Spleen (tissue), 11 donors: ENCODE results near the gene MED12L. TPM values are rescaled to one million over a fixed set of nuclear protein-coding genes. Genes with fewer than 3 reads are reported as not detected.

Experiments
- DNase-seq: peaks from one replicate; pipeline ENCODE4 v3.0.0-alpha.2; 2020
- H3K27ac ChIP-seq, 8 donors: fragments of 200-600 bp; sonication (generic) in 7 of 8; 1 replicate in 4 of 8; 2 replicates in 4 of 8; pipeline versions ENCODE4 v1.5.0 to v1.8.0; 2016 to 2021; ENCODE audit warnings: inconsistent platforms in 4 of 8, mild to moderate bottlenecking in 4 of 8, moderate library complexity in 1 of 8
- H3K27me3 ChIP-seq, 7 donors: fragments of 200-600 bp; sonication (generic) in 6 of 7; replicated peaks in 1 of 7; 1 replicate in 4 of 7; 2 replicates in 3 of 7; pipeline versions ENCODE4 v1.5.0 to v1.8.0; 2016 to 2021; ENCODE audit warnings: inconsistent platforms in 3 of 7, mild to moderate bottlenecking in 1 of 7
- H3K36me3 ChIP-seq, 6 donors: fragments of 200-600 bp; sonication (generic) in 5 of 6; 1 replicate in 4 of 6; 2 replicates in 2 of 6; pipeline versions ENCODE4 v1.5.0 to v1.8.0; 2016 to 2021; ENCODE audit warnings: inconsistent platforms in 2 of 6
- H3K4me1 ChIP-seq, 6 donors: fragments of 200-600 bp; sonication (generic) in 5 of 6; 1 replicate in 3 of 6; 2 replicates in 3 of 6; pipeline versions ENCODE4 v1.5.0 to v1.8.0; 2016 to 2021; ENCODE audit warnings: inconsistent platforms in 3 of 6
- H3K4me3 ChIP-seq, 8 donors: fragments of 200-600 bp; sonication (generic) in 7 of 8; 1 replicate in 4 of 8; 2 replicates in 4 of 8; pipeline versions ENCODE4 v1.5.0 to v1.8.0; 2016 to 2021; ENCODE audit warnings: inconsistent platforms in 4 of 8, mild to moderate bottlenecking in 4 of 8, moderate library complexity in 2 of 8
- H3K9me3 ChIP-seq, 8 donors: fragments of 200-600 bp; sonication (generic) in 7 of 8; 1 replicate in 4 of 8; 2 replicates in 4 of 8; pipeline versions ENCODE4 v1.5.0 to v1.8.0; 2016 to 2021; ENCODE audit warnings: inconsistent platforms in 4 of 8
- POLR2A ChIP-seq, 3 donors: fragments of 450-650 bp; IDR thresholded peaks; one replicate each; pipeline ENCODE4 v1.5.1; 2017; ENCODE audit warnings: antibody characterized with exemption in 3 of 3, mild to moderate bottlenecking in 1 of 3
- POLR2AphosphoS5 ChIP-seq, 3 donors: sonication (generic); formaldehyde crosslinking; IDR thresholded peaks; one replicate each; pipeline ENCODE4 v1.5.1; 2017; ENCODE audit warnings: antibody characterized with exemption in 3 of 3
- WGBS, 5 donors: extraction: QIAGEN DNeasy Blood & Tissue Kit in 3 of 5; methylation state at CpG; one replicate each; pipeline versions ENCODE4 v1.1.5 to v1.1.7; 2013 to 2018; 5-methylcytosine and 5-hydroxymethylcytosine counted together
- intact Hi-C: fragments of 100-400 bp; cut with DNase I; formaldehyde crosslinking; loops from one replicate; pipeline ENCODE4 v1.15.0; 2023; ENCODE audit warnings: low total_unique reads
- polyA plus RNA-seq, 3 donors: library from polyadenylated mRNA; stranded (reverse); fragments of 200-250 nt; gene quantifications; one replicate each; pipeline ENCODE4 v1.2.1, GENCODE V29; 2013
- total RNA-seq, 7 donors: library from RNA; depleted of rRNA in 3 of 7; stranded (reverse); fragments of >200 nt in 3 of 7; fragmentation: NEBNext Ultra II Directional in 4 of 7; extraction: Animal tissue kit (Norgen Biotek cat#: 25700) in 4 of 7; gene quantifications; one replicate each; pipeline versions ENCODE4 v1.1.0 to v1.2.1, GENCODE V29; 2016 to 2021
- TF ChIP-seq, protein P1 (sequence below), 11 experiments: fragments of 200-600 bp in 7 of 11; fragments of 450-650 bp in 4 of 11; sonication (generic) in 4 of 11; IDR thresholded peaks in 8 of 11; conservative IDR thresholded peaks in 3 of 11; 1 replicate in 7 of 11; 2 replicates in 4 of 11; pipeline versions ENCODE4 v1.4.0 to v1.8.0; 2016 to 2021; ENCODE audit warnings: antibody characterized with exemption in 11 of 11, inconsistent platforms in 4 of 11, mild to moderate bottlenecking in 1 of 11
- donor health status: healthy with polysubstance abuse.
- donor health status: DM: no; HTN: no; CAD: no; lungs with moderate emphysema.
- donor health status: DM: no; HTN: no; CAD: no.
- donor health status: Bipolar disorder and iron deficiency.
- donor health status: healthy.
- donor health status: DM: no; HTN: no; CAD: no.
- donor health status: DM: yes; HTN: yes; CAD: no.

The MED12L gene
- total and polyA plus RNA-seq, 10 donors: 0.02 to 4.5 (median 1.5) TPM

GRCh38 chr3:151426341-151426657 is 340.8 kb downstream of the MED12L start:
- H3K4me3 ChIP-seq: no peak overlapping the region
- peaks cover 0 to 9% (median 0%) of the 10 kb centered on the region in 6 donors for H3K4me1 ChIP-seq
- no peaks in the 10 kb centered on the region for H3K9me3 ChIP-seq
- no peak overlapping the region for H3K27ac ChIP-seq
- no peaks in the 10 kb centered on the region for H3K36me3 ChIP-seq
- intact Hi-C loops: no loop called here
- DNase-seq: no peak
- TF ChIP-seq POLR2A (IDR thresholded peaks at IDR 0.05) (no peak), POLR2AphosphoS5 (IDR thresholded peaks at IDR 0.05) (no peak)
- TF ChIP-seq, protein P1, sequence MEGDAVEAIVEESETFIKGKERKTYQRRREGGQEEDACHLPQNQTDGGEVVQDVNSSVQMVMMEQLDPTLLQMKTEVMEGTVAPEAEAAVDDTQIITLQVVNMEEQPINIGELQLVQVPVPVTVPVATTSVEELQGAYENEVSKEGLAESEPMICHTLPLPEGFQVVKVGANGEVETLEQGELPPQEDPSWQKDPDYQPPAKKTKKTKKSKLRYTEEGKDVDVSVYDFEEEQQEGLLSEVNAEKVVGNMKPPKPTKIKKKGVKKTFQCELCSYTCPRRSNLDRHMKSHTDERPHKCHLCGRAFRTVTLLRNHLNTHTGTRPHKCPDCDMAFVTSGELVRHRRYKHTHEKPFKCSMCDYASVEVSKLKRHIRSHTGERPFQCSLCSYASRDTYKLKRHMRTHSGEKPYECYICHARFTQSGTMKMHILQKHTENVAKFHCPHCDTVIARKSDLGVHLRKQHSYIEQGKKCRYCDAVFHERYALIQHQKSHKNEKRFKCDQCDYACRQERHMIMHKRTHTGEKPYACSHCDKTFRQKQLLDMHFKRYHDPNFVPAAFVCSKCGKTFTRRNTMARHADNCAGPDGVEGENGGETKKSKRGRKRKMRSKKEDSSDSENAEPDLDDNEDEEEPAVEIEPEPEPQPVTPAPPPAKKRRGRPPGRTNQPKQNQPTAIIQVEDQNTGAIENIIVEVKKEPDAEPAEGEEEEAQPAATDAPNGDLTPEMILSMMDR (IDR thresholded peaks at IDR 0.05 in 8 of 11, conservative IDR thresholded peaks at IDR 0.05 in 3 of 11): no peak
- H3K27me3 ChIP-seq: no peaks in the 10 kb centered on the region

- Histone ChIP-seq H3K4me3 (no peak overlapping the region), H3K9me3 (no peaks in the 10 kb centered on the region), H3K27ac (no peak overlapping the region), H3K4me1 (peaks cover 0 to 9% (median 0%) of the 10 kb centered on the region in 6 donors), H3K36me3 (no peaks in the 10 kb centered on the region), H3K27me3 (no peaks in the 10 kb centered on the region)
- intact Hi-C loops: no loop called here
- TF ChIP-seq, protein P1 (IDR thresholded peaks at IDR 0.05 in 8 of 11, conservative IDR thresholded peaks at IDR 0.05 in 3 of 11): no peak
- TF ChIP-seq POLR2AphosphoS5 (IDR thresholded peaks at IDR 0.05) (no peak), POLR2A (IDR thresholded peaks at IDR 0.05) (no peak)
- no peak for DNase-seq
- WGBS, 5 donors: 86 to 94% (median 86%) methylated on average over 2 of the region's 2 CpGs
These were observed 342.9 kb downstream of the MED12L start for GRCh38 chr3:151428386-151428785.

DNA sequence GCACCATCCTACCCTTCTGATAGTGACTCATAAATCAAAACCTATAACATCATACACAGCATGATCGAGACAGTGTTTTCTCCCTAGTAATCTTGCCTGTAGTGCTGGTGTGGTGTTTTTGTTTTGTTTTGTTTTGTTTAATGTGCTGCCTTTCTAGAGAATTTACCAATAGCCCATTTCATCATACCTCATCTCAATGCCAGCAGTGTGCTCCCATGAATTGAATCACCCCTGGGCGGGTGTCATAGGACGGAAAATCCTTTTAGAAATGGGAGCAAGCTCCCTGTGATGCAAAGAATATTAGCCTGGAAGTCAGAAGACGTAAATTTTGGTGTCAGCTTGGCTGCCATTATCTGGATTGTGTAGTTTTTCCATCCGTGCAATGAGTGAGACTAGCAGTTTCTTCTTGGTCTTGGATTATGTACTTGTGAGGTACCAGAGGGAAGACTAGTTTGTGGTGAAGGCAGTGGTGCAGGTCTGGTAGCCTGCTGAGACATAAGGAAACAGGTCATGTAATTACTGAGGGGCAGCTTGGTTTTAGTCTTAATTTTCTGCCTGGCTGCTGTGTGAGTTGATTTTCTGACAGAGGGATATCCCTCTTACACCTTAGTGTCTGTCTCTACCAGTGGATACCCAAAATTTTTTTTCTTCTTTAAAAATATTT is 345.5 kb downstream of the MED12L start:
- Histone ChIP-seq H3K4me3 (no peak overlapping the region), H3K4me1 (peaks cover 0 to 8% (median 0%) of the 10 kb centered on the region in 6 donors), H3K36me3 (no peaks in the 10 kb centered on the region), H3K27me3 (no peaks in the 10 kb centered on the region), H3K27ac (no peak overlapping the region), H3K9me3 (no peaks in the 10 kb centered on the region)
- intact Hi-C loops: no loop called here
- 76 to 95% (median 89%) methylated on average over 5 of the region's 5 CpGs for WGBS, 5 donors
- TF ChIP-seq POLR2A (IDR thresholded peaks at IDR 0.05) (no peak), POLR2AphosphoS5 (IDR thresholded peaks at IDR 0.05) (no peak)
- TF ChIP-seq, protein P1 (IDR thresholded peaks at IDR 0.05 in 8 of 11, conservative IDR thresholded peaks at IDR 0.05 in 3 of 11): no peak
- no peak for DNase-seq

GRCh38 chr3:151431940-151432339 is 346.5 kb downstream of the MED12L start:
- no peaks in the 10 kb centered on the region for H3K36me3 ChIP-seq

More at GRCh38 chr3:151431940-151432339, 346.5 kb downstream of the MED12L start:
- no peak for DNase-seq
- Histone ChIP-seq H3K4me1 (no peaks in the 10 kb centered on the region), H3K27me3 (no peaks in the 10 kb centered on the region), H3K27ac (no peak overlapping the region), H3K4me3 (no peak overlapping the region), H3K9me3 (no peaks in the 10 kb centered on the region)
- intact Hi-C loops: no loop called here
- WGBS, 5 donors: 81 to 90% (median 84%) methylated on average over 3 of the region's 3 CpGs
- TF ChIP-seq POLR2A (IDR thresholded peaks at IDR 0.05) (no peak), POLR2AphosphoS5 (IDR thresholded peaks at IDR 0.05) (no peak)
- TF ChIP-seq, protein P1 (IDR thresholded peaks at IDR 0.05 in 8 of 11, conservative IDR thresholded peaks at IDR 0.05 in 3 of 11): no peak
